Measurements from ENCODE around the gene SLC39A9. TPM values are rescaled to one million over a fixed set of nuclear protein-coding genes. Genes with fewer than 3 reads are reported as not detected.

The SLC39A9 gene
- total and polyA plus RNA-seq, 10 donors = 11.8 to 55.8 (median 46.2) TPM

DNA sequence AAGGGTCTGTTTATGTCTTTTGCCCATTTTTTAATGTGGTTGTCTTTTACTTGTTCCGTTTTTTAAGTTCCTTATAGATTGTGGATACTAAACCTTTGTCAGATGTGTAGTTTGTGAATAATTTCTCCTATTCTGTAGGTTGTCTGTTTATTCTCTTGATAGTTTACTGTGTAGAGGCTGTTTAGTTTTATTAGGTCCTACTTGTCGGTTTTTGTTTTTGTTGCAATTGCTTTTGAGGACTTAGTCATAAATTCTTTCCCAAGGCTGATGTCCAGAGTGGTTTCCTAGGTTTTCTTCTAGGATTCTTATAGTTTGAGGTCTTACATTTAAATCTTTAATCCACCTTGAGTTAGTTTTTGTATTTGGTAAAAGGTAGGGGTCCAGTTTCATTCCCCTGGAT, 33.9 kb downstream of the SLC39A9 start:
- no peak overlapping the region for H3K27ac ChIP-seq
- WGBS, 5 donors = 93 to 97% (median 95%) methylated on average over 2 of the region's 2 CpGs
- H3K27me3 ChIP-seq (replicated peaks in 1 of 7) = no peaks in the 10 kb centered on the region
- no peak for DNase-seq
- H3K9me3 ChIP-seq = no peaks in the 10 kb centered on the region
- TF ChIP-seq, protein P1, sequence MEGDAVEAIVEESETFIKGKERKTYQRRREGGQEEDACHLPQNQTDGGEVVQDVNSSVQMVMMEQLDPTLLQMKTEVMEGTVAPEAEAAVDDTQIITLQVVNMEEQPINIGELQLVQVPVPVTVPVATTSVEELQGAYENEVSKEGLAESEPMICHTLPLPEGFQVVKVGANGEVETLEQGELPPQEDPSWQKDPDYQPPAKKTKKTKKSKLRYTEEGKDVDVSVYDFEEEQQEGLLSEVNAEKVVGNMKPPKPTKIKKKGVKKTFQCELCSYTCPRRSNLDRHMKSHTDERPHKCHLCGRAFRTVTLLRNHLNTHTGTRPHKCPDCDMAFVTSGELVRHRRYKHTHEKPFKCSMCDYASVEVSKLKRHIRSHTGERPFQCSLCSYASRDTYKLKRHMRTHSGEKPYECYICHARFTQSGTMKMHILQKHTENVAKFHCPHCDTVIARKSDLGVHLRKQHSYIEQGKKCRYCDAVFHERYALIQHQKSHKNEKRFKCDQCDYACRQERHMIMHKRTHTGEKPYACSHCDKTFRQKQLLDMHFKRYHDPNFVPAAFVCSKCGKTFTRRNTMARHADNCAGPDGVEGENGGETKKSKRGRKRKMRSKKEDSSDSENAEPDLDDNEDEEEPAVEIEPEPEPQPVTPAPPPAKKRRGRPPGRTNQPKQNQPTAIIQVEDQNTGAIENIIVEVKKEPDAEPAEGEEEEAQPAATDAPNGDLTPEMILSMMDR (IDR thresholded peaks at IDR 0.05 in 8 of 11, conservative IDR thresholded peaks at IDR 0.05 in 3 of 11) = no peak
- TF ChIP-seq POLR2A (IDR thresholded peaks at IDR 0.05) = no peak
- TF ChIP-seq POLR2AphosphoS5 (IDR thresholded peaks at IDR 0.05) = no peak
- intact Hi-C loops (cut with DNase I; ENCODE audit: low total_unique reads) = no loop called here
- peaks cover 0 to 17% (median 3%) of the 10 kb centered on the region in 6 donors for H3K36me3 ChIP-seq
- peaks cover 0 to 30% (median 10%) of the 10 kb centered on the region in 6 donors for H3K4me1 ChIP-seq
- no peak overlapping the region for H3K4me3 ChIP-seq

DNA sequence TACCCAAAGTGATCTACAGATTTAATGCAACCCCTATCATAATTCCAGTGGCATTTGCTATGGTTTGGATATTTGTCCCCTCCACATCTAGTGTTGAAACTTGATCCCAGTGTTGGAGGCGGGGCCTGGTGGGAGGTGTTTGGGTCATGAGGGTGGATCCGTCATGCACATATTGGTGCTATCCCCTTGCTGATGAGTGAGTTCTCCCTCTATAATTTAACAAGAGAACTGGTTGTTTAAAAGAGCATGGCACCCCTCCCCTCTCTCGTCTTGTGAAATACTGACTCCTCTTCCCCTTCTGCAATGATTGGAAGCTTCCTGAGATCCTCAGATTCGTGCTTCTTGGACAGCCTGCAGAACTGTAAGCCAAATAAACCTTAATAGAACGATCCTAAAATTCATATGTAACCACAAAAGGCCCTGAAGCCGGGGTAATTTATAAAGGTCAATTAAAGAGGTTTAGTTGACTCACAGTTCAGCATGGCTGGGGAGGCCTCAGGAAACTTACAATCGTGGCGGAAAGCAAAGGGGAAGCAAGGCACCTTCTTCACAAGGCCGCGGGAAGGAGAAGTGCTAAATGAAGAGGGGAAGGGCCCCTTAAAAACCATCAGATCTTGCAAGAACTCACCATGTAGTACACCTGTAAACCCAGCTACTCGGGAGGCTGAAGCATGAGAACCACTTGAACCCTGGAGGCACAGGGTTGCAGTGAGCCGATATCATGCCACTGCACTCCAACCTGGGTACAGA, 41.2 kb downstream of the SLC39A9 start:
- no peak for DNase-seq
- intact Hi-C loops (cut with DNase I; ENCODE audit: low total_unique reads) = no loop called here
- Histone ChIP-seq H3K4me3 (peak overlapping the region in 1 of 8 donors; percentile 21), H3K4me1 (peaks cover 0 to 24% (median 2%) of the 10 kb centered on the region in 6 donors), H3K27ac (peak overlapping the region in 4 of 8 donors; percentile 43 to 70 (median 54)), H3K27me3 (replicated peaks in 1 of 7) (no peaks in the 10 kb centered on the region), H3K36me3 (peaks cover 0 to 51% (median 12%) of the 10 kb centered on the region in 6 donors), H3K9me3 (no peaks in the 10 kb centered on the region)
- TF ChIP-seq POLR2A (IDR thresholded peaks at IDR 0.05) (no peak), POLR2AphosphoS5 (IDR thresholded peaks at IDR 0.05) (no peak)
- TF ChIP-seq, protein P1 (IDR thresholded peaks at IDR 0.05 in 8 of 11, conservative IDR thresholded peaks at IDR 0.05 in 3 of 11) = no peak
- WGBS, 5 donors = 58 to 90% (median 77%) methylated on average over 12 of the region's 12 CpGs

DNA sequence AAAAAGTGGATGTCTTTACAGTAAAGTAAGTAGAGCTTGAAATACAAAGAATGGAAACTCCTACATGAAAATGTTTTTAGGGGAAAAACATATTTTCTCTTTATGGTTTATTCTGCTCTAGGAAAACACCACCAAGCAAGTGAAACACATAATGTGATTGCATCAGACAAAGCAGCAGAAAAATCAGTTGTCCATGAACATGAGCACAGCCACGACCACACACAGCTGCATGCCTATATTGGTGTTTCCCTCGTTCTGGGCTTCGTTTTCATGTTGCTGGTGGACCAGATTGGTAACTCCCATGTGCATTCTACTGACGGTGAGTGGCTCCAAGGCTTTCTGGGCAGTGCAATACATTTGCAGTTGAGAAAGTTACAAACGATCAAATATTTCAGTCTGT, 43.5 kb downstream of the SLC39A9 start:
- 67 to 80% (median 77%) methylated on average over 5 of the region's 5 CpGs for WGBS, 5 donors
- H3K36me3 ChIP-seq = peaks cover 0 to 69% (median 12%) of the 10 kb centered on the region in 6 donors
- peaks cover 0 to 18% (median 0%) of the 10 kb centered on the region in 6 donors for H3K4me1 ChIP-seq
- DNase-seq = no peak
- no peak for TF ChIP-seq POLR2AphosphoS5 (IDR thresholded peaks at IDR 0.05)
- TF ChIP-seq, protein P1 (IDR thresholded peaks at IDR 0.05 in 8 of 11, conservative IDR thresholded peaks at IDR 0.05 in 3 of 11) = no peak
- no peak for TF ChIP-seq POLR2A (IDR thresholded peaks at IDR 0.05)
- H3K27me3 ChIP-seq (replicated peaks in 1 of 7) = no peaks in the 10 kb centered on the region
- H3K27ac ChIP-seq = no peak overlapping the region
- H3K4me3 ChIP-seq = no peak overlapping the region
- H3K9me3 ChIP-seq = no peaks in the 10 kb centered on the region
- intact Hi-C loops (cut with DNase I; ENCODE audit: low total_unique reads) = no loop called here

DNA sequence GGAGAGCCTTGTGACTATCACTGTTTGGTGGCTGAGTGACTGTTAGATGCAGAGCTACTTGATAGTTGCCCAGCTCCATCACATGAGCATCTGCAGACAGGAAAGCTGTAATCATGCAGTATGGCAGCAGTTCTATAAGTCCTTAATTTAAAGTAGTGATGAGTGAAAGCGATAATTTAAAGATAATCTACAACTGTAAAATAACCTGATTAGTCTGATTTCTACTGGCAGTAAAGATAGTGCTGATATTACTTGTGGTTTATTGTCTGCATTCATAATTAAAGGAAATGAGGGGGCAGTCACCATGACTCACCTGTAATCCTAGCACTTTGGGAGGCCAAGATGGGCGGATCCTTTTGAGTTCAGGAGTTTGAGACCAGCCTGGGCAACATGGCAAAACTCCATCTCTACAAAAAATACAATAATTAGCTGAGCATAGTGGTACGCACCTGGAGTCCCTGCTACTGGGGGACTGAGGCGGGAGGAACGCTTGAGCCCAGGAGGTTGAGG, 44.9 kb downstream of the SLC39A9 start:
- H3K27ac ChIP-seq = no peak overlapping the region
- H3K4me1 ChIP-seq = peaks cover 0 to 18% (median 0%) of the 10 kb centered on the region in 6 donors
- H3K36me3 ChIP-seq = peaks cover 0 to 83% (median 12%) of the 10 kb centered on the region in 6 donors
- DNase-seq = no peak
- H3K9me3 ChIP-seq = no peaks in the 10 kb centered on the region
- H3K4me3 ChIP-seq = no peak overlapping the region
- TF ChIP-seq POLR2A (IDR thresholded peaks at IDR 0.05) (no peak), POLR2AphosphoS5 (IDR thresholded peaks at IDR 0.05) (no peak)
- TF ChIP-seq, protein P1 (IDR thresholded peaks at IDR 0.05 in 8 of 11, conservative IDR thresholded peaks at IDR 0.05 in 3 of 11) = no peak
- no peaks in the 10 kb centered on the region for H3K27me3 ChIP-seq (replicated peaks in 1 of 7)
- intact Hi-C loops (cut with DNase I; ENCODE audit: low total_unique reads) = no loop called here
- 94 to 98% (median 97%) methylated on average over 5 of the region's 5 CpGs for WGBS, 5 donors
